ENCODE results near the gene NFU1.

GRCh38 chr2:69348781-69349180 is 88.5 kb downstream of the NFU1 start:
- TF ChIP-seq EZH2phosphoT487 (IDR thresholded peaks at IDR 0.05; ENCODE audit: unreplicated experiment), result no peak
- TF ChIP-seq, protein P1, sequence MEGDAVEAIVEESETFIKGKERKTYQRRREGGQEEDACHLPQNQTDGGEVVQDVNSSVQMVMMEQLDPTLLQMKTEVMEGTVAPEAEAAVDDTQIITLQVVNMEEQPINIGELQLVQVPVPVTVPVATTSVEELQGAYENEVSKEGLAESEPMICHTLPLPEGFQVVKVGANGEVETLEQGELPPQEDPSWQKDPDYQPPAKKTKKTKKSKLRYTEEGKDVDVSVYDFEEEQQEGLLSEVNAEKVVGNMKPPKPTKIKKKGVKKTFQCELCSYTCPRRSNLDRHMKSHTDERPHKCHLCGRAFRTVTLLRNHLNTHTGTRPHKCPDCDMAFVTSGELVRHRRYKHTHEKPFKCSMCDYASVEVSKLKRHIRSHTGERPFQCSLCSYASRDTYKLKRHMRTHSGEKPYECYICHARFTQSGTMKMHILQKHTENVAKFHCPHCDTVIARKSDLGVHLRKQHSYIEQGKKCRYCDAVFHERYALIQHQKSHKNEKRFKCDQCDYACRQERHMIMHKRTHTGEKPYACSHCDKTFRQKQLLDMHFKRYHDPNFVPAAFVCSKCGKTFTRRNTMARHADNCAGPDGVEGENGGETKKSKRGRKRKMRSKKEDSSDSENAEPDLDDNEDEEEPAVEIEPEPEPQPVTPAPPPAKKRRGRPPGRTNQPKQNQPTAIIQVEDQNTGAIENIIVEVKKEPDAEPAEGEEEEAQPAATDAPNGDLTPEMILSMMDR (conservative IDR thresholded peaks at IDR 0.05; ENCODE audit: low read depth in 2 of 2), result no peak

Data from GM23338 (cell line).